Measurements from ENCODE around the gene ROR2.

ROR2 gene

DNA sequence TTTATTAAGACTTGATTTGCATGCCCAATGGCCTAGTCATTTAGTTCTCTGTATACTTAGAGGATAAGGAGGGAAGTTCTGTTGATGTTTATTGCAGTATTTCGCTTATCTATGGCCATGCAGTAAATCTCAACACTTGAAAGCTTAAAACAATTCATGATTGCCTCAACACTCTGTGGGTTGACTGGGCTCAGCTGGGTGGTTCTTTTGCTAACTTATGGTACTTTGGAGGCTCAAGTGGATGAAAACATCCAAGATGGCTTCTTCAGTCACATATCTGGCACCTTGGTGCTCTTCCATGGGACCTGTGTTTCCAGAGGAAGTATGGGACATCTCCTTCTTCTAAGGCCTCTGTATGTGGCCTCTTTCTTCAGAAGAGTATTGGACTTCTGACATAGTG, 10.3 kb upstream of the ROR2 start:
- H3K9me3 Mint-ChIP-seq = peaks cover 5% of the 10 kb centered on the region

DNA sequence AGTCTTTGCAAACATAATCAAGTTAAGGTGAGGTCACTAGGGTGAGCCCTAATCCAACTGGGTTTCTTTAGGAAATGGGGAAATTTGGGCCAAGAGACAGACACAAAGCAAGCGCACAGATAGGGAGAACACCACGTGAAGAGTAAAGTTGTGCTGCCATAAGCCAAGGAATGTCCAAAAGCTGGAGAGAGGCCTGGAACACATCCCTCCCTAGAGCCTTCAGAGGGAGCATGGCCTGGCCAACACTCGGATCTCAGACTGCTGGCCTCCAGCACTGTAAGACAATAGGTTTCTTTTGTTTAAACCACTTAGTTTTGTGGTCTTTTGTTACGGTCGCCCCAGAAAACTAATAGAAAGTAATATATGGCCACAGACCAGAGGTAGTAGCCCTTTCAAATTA, 8.1 kb upstream of the ROR2 start:
- Mint-ChIP-seq H3K27ac (no peak overlapping the region), H3K27me3 (ENCODE audit: low read depth) (peaks cover 14% of the 10 kb centered on the region), H3K4me3 (no peak overlapping the region), H3K4me1 (ENCODE audit: low read depth) (peaks cover 7% of the 10 kb centered on the region), H3K36me3 (ENCODE audit: low read depth) (no peaks in the 10 kb centered on the region), H3K9me3 (peaks cover 5% of the 10 kb centered on the region)

More for the DNA sequence above, 10.3 kb upstream of the ROR2 start:
- Mint-ChIP-seq H3K36me3 (ENCODE audit: low read depth) (no peaks in the 10 kb centered on the region), H3K4me1 (ENCODE audit: low read depth) (peaks cover 2% of the 10 kb centered on the region), H3K4me3 (no peak overlapping the region), H3K27ac (no peak overlapping the region), H3K27me3 (ENCODE audit: low read depth) (peaks cover 3% of the 10 kb centered on the region)

- Mint-ChIP-seq H3K4me3 (no peak overlapping the region), H3K27me3 (ENCODE audit: low read depth) (peaks cover 40% of the 10 kb centered on the region), H3K27ac (no peak overlapping the region)
These were observed 4.9 kb upstream of the ROR2 start for GRCh38 chr9:91954841-91955471.

GRCh38 chr9:91953718-91954117, 3.7 kb upstream of the ROR2 start:
- H3K27me3 Mint-ChIP-seq (ENCODE audit: low read depth) = peaks cover 40% of the 10 kb centered on the region
- H3K9me3 Mint-ChIP-seq = no peaks in the 10 kb centered on the region
- peaks cover 12% of the 10 kb centered on the region for H3K4me1 Mint-ChIP-seq (ENCODE audit: low read depth)
- no peak overlapping the region for H3K4me3 Mint-ChIP-seq
- H3K27ac Mint-ChIP-seq = no peak overlapping the region
- peaks cover 3% of the 10 kb centered on the region for H3K36me3 Mint-ChIP-seq (ENCODE audit: low read depth)

More at GRCh38 chr9:91954841-91955471, 4.9 kb upstream of the ROR2 start:
- H3K9me3 Mint-ChIP-seq = peaks cover under 1% of the 10 kb centered on the region
- peaks cover 12% of the 10 kb centered on the region for H3K4me1 Mint-ChIP-seq (ENCODE audit: low read depth)
- peaks cover 3% of the 10 kb centered on the region for H3K36me3 Mint-ChIP-seq (ENCODE audit: low read depth)

GRCh38 chr9:91951944-91952520, 2.0 kb upstream of the ROR2 start:
- Mint-ChIP-seq H3K9me3 (no peaks in the 10 kb centered on the region), H3K4me3 (no peak overlapping the region), H3K27me3 (ENCODE audit: low read depth) (peaks cover 55% of the 10 kb centered on the region)

DNA sequence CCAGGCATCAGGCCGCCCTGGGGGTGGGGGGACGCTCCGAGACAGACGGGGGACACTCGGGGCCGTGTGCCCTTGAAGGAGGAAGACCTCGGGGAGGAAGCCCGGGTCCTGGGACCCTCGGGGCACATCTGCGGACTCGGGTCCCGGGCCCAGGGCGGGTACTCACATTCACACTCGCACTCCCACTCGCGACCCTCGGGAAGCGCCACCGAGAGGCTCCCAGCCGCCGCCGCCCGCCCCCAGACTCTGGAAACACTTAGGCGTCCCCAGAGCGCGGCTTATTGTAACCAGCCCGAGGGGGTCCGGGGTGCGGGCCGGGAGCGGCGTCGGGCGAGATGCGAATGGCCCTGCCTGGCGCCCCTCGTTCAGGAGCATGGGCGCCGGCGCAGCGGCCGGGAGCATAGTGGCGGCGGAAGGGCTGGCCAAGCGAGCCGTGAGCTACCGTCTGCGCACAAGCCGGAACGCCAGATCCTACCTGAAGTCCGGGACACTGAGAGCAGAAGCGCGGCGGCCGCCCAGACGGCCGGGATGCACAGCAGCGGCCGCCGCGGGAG, 559 bp downstream of the ROR2 start:
- Mint-ChIP-seq H3K27me3 (ENCODE audit: low read depth) (peaks cover 78% of the 10 kb centered on the region), H3K27ac (no peak overlapping the region), H3K9me3 (no peaks in the 10 kb centered on the region), H3K36me3 (ENCODE audit: low read depth) (peaks cover 3% of the 10 kb centered on the region), H3K4me1 (ENCODE audit: low read depth) (peaks cover 10% of the 10 kb centered on the region), H3K4me3 (peak overlapping the region; percentile 53)

More at GRCh38 chr9:91951944-91952520, 2.0 kb upstream of the ROR2 start:
- Mint-ChIP-seq H3K36me3 (ENCODE audit: low read depth) (peaks cover 3% of the 10 kb centered on the region), H3K4me1 (ENCODE audit: low read depth) (peaks cover 14% of the 10 kb centered on the region), H3K27ac (no peak overlapping the region)

- Mint-ChIP-seq H3K4me3 (peak overlapping the region; percentile 62), H3K9me3 (no peaks in the 10 kb centered on the region), H3K27me3 (ENCODE audit: low read depth) (peaks cover 78% of the 10 kb centered on the region), H3K27ac (no peak overlapping the region), H3K36me3 (ENCODE audit: low read depth) (peaks cover 3% of the 10 kb centered on the region), H3K4me1 (ENCODE audit: low read depth) (peaks cover 9% of the 10 kb centered on the region)
These were observed 1.2 kb downstream of the ROR2 start for GRCh38 chr9:91948597-91949391.

GRCh38 chr9:91948101-91948596, 1.9 kb downstream of the ROR2 start:
- peaks cover 78% of the 10 kb centered on the region for H3K27me3 Mint-ChIP-seq (ENCODE audit: low read depth)
- H3K36me3 Mint-ChIP-seq (ENCODE audit: low read depth) = peaks cover 3% of the 10 kb centered on the region
- H3K4me3 Mint-ChIP-seq = peak overlapping the region; percentile 50

GRCh38 chr9:91946653-91947488, 3.2 kb downstream of the ROR2 start:
- no peak overlapping the region for H3K27ac Mint-ChIP-seq
- no peaks in the 10 kb centered on the region for H3K9me3 Mint-ChIP-seq
- no peaks in the 10 kb centered on the region for H3K36me3 Mint-ChIP-seq (ENCODE audit: low read depth)
- peaks cover 66% of the 10 kb centered on the region for H3K27me3 Mint-ChIP-seq (ENCODE audit: low read depth)
- H3K4me3 Mint-ChIP-seq = no peak overlapping the region
- peaks cover 16% of the 10 kb centered on the region for H3K4me1 Mint-ChIP-seq (ENCODE audit: low read depth)

More at GRCh38 chr9:91948101-91948596, 1.9 kb downstream of the ROR2 start:
- Mint-ChIP-seq H3K9me3 (no peaks in the 10 kb centered on the region), H3K27ac (no peak overlapping the region), H3K4me1 (ENCODE audit: low read depth) (peaks cover 9% of the 10 kb centered on the region)

- Mint-ChIP-seq H3K9me3 (no peaks in the 10 kb centered on the region), H3K27ac (no peak overlapping the region), H3K4me1 (ENCODE audit: low read depth) (peaks cover 20% of the 10 kb centered on the region), H3K36me3 (ENCODE audit: low read depth) (no peaks in the 10 kb centered on the region), H3K27me3 (ENCODE audit: low read depth) (peaks cover 61% of the 10 kb centered on the region), H3K4me3 (no peak overlapping the region)
These were observed 3.8 kb downstream of the ROR2 start for GRCh38 chr9:91946196-91946595.

- H3K4me3 Mint-ChIP-seq = no peak overlapping the region
- H3K4me1 Mint-ChIP-seq (ENCODE audit: low read depth) = peaks cover 14% of the 10 kb centered on the region
- H3K27ac Mint-ChIP-seq = no peak overlapping the region
- no peaks in the 10 kb centered on the region for H3K36me3 Mint-ChIP-seq (ENCODE audit: low read depth)
- no peaks in the 10 kb centered on the region for H3K9me3 Mint-ChIP-seq
- H3K27me3 Mint-ChIP-seq (ENCODE audit: low read depth) = peaks cover 55% of the 10 kb centered on the region
These were observed 4.5 kb downstream of the ROR2 start for GRCh38 chr9:91945277-91946085.

DNA sequence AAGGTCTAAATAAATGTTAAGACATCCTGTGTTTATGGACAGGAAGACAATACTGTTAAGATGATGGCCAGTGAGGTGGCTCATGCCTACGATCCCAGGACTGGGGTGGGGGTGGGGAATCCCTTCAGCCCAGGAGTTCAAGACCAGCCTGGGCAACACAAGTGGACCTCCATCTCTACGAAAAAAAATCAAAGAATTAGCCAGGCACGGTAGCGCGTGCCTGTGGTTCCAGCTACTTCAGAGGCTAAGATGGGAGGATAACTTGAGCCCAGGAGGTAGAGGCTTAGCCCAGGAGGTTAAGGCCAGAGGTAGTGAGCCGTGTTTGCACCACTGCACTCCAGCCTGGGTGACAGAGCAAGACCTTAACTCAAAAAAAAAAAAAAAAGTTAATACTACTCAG, 5.3 kb downstream of the ROR2 start:
- H3K27me3 Mint-ChIP-seq (ENCODE audit: low read depth) = peaks cover 52% of the 10 kb centered on the region
- peaks cover 13% of the 10 kb centered on the region for H3K4me1 Mint-ChIP-seq (ENCODE audit: low read depth)
- no peaks in the 10 kb centered on the region for H3K36me3 Mint-ChIP-seq (ENCODE audit: low read depth)
- no peak overlapping the region for H3K4me3 Mint-ChIP-seq
- H3K27ac Mint-ChIP-seq = no peak overlapping the region
- no peaks in the 10 kb centered on the region for H3K9me3 Mint-ChIP-seq
